Epithelial cell of esophagus (primary cell): ENCODE data around the gene ASS1.

ENCODE experiments used
- DNase-seq: peaks from one replicate; pipeline ENCODE4 v3.0.0; 2010; ENCODE audit warnings: low read depth
- H3K4me3 ChIP-seq: 2 replicates; pipeline ENCODE4 v1.5.1; 2011; ENCODE audit warnings: mild to moderate bottlenecking, low read length, control low read depth
- TF ChIP-seq, protein P1 (sequence below): IDR thresholded peaks from 2 replicates; pipeline ENCODE4 v1.5.1; 2011; ENCODE audit warnings: low read depth, mild to moderate bottlenecking, low read length, control low read depth, inconsistent platforms; ENCODE audit not compliant: insufficient read depth; ENCODE audit errors: missing control alignments

Gene ASS1

DNA sequence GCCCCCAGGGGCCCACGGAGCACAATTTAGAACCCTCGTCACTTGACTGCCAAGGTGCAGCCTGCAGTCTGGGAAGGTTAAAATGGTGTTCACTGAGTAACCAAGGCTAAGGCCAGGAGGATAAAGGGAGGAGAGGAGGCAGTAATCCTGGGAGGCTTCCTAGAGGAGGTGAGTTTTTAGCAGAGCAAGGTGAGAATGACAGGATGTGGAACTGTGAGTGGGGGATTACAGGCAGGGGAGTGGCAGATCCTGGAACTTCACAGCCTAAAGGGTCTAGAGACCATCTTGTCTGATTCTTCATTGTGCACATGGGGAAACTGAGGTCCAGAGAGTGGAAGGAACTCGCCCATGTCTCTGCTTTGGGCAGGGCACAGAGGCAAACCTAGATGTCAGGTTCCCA lies 42.5 kb upstream of the ASS1 start:
- TF ChIP-seq, protein P1, sequence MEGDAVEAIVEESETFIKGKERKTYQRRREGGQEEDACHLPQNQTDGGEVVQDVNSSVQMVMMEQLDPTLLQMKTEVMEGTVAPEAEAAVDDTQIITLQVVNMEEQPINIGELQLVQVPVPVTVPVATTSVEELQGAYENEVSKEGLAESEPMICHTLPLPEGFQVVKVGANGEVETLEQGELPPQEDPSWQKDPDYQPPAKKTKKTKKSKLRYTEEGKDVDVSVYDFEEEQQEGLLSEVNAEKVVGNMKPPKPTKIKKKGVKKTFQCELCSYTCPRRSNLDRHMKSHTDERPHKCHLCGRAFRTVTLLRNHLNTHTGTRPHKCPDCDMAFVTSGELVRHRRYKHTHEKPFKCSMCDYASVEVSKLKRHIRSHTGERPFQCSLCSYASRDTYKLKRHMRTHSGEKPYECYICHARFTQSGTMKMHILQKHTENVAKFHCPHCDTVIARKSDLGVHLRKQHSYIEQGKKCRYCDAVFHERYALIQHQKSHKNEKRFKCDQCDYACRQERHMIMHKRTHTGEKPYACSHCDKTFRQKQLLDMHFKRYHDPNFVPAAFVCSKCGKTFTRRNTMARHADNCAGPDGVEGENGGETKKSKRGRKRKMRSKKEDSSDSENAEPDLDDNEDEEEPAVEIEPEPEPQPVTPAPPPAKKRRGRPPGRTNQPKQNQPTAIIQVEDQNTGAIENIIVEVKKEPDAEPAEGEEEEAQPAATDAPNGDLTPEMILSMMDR = no peak
- H3K4me3 ChIP-seq = no peak overlapping the region
- DNase-seq = no peak

DNA sequence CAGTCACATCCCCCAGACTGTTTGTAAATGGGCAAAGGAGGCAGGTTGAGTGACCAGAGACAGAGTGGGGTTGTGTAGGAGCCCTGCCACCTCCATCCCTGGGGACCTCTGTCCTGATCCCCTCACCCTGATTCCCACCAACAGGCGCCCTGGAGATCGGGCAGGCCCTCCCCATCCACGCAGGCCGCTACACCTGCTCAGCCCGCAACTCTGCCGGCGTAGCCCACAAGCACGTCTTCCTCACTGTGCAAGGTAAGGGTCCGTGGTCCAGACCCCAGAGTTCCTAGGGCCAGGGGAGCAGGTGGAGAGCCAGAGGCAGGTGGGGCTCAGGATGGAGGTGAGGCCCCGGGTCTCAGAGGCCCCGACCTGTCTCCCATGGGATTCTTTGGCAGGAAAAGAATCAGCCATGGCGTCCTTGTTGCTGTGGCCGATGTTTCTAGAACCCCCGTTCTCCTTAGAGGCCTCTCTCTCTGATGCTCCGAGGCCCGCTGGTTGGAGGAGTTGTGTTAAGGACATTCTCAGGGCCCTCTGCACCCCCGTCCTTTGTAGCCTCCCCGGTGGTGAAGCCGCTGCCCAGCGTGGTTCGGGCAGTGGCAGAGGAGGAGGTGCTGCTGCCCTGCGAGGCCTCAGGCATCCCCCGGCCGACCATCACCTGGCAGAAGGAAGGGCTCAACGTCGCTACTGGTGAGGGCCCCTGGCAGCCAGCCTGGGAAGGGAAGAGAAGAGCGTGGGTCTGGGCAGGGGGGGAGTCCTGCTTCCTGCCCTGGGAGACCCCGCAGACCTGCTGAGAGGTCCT lies 41.9 kb upstream of the ASS1 start:
- TF ChIP-seq, protein P1 = no peak
- no peak for DNase-seq
- no peak overlapping the region for H3K4me3 ChIP-seq

DNA sequence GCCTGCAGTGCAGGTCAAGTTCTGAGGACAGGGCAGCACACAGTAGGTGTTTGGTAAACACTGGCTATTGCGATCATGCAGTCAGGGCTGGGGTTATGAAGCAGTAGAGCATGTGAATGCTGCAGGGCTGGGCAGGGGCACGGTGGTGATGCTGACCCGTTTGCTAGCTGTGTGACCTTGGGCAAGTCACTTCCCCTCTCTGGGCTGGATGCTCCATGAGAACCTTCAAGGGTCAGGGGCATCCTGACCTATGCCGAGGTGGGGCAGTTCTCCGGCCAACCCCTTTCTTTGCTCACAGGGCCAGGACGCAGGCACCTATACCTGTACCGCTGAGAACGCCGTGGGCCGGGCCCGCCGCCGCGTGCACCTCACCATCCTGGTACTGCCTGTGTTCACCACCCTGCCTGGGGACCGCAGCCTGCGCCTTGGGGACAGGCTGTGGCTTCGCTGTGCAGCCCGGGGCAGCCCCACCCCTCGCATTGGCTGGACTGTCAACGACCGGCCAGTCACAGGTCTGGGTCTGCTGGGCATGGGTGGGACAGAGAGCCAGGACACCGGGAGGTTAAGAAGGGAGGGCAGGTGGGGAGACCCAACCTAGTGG lies 39.0 kb upstream of the ASS1 start:
- no peak for DNase-seq
- TF ChIP-seq, protein P1 = no peak
- H3K4me3 ChIP-seq = no peak overlapping the region

DNA sequence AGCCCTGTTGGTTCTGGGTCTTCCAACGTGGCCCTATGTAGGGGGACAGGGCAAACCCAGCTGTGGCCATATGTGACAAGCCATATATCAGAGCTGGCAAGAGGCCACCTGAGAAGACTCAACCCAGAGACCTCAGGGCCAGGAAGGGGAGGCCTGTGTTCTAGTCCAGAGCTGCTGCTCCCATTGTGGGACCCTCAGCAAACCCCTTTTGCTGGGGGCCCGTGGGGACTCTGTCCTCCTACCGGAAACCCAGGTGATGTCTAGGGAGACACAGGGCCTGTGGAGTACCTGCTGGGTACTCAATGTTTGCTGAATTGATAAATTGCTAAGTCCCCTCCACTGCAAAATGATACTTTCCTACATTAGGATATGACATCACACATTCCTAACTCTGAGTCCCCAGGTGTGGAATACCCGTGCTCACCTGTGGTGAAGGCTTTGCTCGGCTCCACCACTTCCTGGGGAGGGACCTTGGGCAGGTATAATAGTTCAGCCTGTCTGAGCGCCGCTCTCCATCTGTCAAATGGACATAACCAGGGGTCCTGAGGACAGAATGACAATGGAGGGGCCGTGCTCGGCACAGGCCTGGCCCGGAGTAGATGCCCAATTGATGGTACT lies 38.4 kb upstream of the ASS1 start:
- TF ChIP-seq, protein P1 = no peak
- H3K4me3 ChIP-seq = no peak overlapping the region
- no peak for DNase-seq

DNA sequence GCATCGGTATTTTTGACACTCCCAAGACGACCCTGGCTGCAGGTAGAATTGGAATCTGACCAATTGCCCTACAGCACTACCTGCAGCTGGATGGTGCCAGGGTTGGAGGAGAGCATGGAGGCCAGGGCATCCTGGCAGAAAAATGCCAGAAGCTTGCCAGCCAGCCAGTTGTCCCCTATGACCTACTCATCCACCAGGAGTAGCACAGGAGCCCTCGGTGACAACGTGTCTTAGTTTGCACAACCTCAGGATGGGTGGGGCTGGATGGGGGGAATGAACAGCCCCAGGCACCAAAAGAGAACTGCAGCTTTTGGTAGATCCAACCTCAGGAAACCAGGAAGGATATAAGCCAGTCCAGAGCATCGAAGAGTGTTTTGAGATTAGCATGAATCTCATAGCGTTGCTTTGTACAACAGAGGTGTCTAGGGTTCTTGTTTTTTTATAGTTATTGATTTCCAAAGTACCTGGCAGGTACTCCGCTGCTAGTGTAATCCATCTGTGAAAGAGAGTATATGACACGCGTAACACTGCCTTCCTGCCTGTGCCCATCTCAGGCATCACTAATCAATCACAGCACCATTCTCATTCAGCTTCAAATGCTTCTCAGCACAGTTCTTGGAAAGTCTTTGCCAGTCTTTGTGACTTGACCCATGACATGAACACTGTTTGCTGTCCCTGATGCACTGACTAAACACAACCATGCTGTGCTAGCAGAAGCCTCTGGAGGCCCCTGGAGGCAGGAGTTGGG lies 36.7 kb upstream of the ASS1 start:
- no peak for DNase-seq
- TF ChIP-seq, protein P1 = no peak
- H3K4me3 ChIP-seq = no peak overlapping the region

DNA sequence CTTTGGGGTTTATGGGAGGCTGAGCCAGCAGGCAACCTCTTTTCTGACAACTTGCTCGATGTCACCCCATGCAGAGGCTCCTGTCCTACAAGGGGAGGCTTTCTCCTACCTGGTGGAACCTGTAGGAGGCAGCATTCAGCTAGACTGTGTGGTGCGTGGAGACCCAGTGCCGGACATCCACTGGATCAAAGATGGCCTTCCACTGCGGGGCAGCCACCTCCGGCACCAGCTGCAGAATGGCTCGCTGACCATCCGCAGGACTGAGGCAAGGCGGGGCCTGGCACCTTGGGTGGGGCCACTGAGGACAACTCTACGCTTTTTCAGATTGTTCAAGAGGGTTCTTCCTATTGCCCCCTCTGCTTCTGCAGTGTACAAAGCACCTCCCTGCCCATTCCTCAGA lies 36.1 kb upstream of the ASS1 start:
- TF ChIP-seq, protein P1 = no peak
- no peak for DNase-seq
- H3K4me3 ChIP-seq = no peak overlapping the region
